Measurements from ENCODE around the gene IL1RN.

DNA sequence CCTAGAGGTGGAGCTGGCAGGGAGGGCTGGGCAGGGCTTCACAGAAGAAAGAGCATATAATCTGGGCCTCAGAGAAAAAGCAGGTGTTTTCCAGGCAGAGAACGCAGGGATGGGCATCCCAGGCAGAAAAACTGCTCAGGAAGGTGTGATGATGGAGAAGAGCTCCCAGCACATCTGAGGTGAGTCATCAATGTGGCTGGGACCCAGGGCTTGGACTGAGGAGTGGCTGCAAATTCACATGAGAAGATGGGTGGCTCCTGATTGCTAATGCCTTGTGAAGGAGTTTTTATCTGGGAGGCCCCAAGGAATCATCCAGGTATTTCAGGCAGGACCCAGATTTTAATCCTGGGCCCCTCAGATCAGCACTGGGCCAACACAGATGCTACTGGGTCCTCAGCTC lies 49.5 kb upstream of the IL1RN start:
- TF ChIP-seq, protein P1, sequence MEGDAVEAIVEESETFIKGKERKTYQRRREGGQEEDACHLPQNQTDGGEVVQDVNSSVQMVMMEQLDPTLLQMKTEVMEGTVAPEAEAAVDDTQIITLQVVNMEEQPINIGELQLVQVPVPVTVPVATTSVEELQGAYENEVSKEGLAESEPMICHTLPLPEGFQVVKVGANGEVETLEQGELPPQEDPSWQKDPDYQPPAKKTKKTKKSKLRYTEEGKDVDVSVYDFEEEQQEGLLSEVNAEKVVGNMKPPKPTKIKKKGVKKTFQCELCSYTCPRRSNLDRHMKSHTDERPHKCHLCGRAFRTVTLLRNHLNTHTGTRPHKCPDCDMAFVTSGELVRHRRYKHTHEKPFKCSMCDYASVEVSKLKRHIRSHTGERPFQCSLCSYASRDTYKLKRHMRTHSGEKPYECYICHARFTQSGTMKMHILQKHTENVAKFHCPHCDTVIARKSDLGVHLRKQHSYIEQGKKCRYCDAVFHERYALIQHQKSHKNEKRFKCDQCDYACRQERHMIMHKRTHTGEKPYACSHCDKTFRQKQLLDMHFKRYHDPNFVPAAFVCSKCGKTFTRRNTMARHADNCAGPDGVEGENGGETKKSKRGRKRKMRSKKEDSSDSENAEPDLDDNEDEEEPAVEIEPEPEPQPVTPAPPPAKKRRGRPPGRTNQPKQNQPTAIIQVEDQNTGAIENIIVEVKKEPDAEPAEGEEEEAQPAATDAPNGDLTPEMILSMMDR (IDR thresholded peaks at IDR 0.05): no peak
- TF ChIP-seq POLR2A (IDR thresholded peaks at IDR 0.05): no peak
- TF ChIP-seq EP300 (IDR thresholded peaks at IDR 0.05): no peak
- no peak for TF ChIP-seq POLR2AphosphoS5 (IDR thresholded peaks at IDR 0.05)
